ENCODE data around the gene C3orf52. TPM values are rescaled to one million over a fixed set of nuclear protein-coding genes. Genes with fewer than 3 reads are reported as not detected.

Gene C3orf52
- total RNA-seq, 1 donor from 2014 or later = 1.4 TPM

DNA sequence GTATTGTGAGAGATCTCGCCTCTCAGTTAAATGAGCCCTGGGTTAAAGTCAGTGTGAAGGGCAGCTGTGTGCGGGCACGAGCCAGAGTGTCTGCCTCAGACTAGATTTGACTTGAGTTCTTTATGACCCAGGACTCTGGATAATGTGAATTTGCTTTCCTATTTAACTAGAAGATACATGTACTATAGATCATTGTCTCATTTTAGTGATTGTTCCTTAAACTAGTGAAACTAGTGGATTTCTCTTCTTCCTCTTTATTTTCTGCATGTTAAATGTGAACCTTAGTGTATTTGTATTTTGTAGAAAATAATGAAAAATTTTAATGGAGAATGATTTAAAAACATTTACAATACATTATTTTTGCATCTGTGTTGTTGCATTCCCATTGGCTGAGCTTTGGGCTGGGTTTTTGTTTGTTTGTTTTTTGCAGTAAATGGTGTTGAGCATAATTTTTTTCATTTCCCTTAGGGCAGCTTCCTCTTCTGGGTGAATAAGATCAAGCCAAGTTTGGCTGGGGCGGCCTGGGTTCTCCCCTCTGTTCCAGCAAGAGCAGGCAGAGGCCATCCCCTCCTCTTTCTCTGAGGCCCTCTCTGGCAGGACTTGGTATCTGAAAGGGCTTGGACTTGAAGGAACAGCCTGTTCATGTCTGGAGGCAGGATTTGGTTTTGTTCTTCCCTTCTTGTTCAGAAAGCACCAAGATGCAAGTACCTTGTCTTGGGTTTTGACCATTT, 31.8 kb downstream of the C3orf52 start:
- Mint-ChIP-seq H3K27ac (ENCODE audit: unreplicated experiment) (no peak overlapping the region), H3K27me3 (ENCODE audit: unreplicated experiment) (no peaks in the 10 kb centered on the region), H3K36me3 (ENCODE audit: unreplicated experiment) (no peaks in the 10 kb centered on the region), H3K4me3 (ENCODE audit: unreplicated experiment) (no peak overlapping the region), H3K4me1 (ENCODE audit: low read depth, unreplicated experiment) (peaks cover 11% of the 10 kb centered on the region), H3K9me3 (ENCODE audit: unreplicated experiment) (no peaks in the 10 kb centered on the region)
- TF ChIP-seq, protein P1, sequence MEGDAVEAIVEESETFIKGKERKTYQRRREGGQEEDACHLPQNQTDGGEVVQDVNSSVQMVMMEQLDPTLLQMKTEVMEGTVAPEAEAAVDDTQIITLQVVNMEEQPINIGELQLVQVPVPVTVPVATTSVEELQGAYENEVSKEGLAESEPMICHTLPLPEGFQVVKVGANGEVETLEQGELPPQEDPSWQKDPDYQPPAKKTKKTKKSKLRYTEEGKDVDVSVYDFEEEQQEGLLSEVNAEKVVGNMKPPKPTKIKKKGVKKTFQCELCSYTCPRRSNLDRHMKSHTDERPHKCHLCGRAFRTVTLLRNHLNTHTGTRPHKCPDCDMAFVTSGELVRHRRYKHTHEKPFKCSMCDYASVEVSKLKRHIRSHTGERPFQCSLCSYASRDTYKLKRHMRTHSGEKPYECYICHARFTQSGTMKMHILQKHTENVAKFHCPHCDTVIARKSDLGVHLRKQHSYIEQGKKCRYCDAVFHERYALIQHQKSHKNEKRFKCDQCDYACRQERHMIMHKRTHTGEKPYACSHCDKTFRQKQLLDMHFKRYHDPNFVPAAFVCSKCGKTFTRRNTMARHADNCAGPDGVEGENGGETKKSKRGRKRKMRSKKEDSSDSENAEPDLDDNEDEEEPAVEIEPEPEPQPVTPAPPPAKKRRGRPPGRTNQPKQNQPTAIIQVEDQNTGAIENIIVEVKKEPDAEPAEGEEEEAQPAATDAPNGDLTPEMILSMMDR (IDR thresholded peaks at IDR 0.05; ENCODE audit: partially characterized antibody, unreplicated experiment) = no peak
- DNase-seq = no peak

DNA sequence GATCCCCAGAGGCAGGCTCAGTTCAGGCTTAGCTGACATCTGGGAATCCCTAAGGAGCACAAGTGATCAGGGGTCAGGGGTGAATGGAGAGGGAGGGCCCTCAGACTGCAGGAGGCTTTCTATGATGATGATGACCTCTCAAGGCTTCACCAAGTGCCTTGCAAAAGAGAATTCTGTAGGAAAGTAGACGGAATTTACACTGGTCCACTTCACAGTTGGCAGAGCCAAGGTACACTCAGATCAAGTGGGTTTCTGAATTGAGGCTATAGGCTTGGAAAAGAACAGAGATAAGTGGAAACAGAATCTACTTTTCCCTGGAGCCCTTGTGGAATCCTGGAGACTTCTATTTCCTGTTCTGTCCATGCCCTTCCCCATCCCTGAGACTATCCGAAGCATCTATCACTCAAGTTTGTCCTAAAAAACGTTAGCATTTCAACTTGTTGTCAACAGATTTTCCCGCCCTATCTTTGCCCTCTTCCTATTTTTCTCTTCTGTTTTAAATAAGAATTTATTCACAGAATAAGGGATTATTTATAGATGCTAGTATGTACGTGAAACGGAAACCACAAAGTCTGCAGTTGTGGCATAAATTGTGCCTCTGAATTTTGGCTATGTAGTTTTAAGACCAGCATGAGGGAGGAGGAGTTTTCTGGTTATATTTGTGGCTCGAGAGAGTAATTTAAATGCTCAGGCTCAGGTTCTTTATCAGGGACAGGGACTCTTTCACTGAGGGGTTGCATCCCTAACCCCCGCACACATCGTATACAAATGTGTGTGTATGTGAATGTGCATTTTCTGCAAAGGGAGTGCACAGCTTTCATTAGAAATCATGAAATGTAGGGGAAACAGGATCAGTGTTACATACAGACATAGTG, 34.0 kb downstream of the C3orf52 start:
- Mint-ChIP-seq H3K4me1 (ENCODE audit: low read depth, unreplicated experiment) (peaks cover 15% of the 10 kb centered on the region), H3K9me3 (ENCODE audit: unreplicated experiment) (no peaks in the 10 kb centered on the region), H3K36me3 (ENCODE audit: unreplicated experiment) (no peaks in the 10 kb centered on the region), H3K27me3 (ENCODE audit: unreplicated experiment) (no peaks in the 10 kb centered on the region), H3K27ac (ENCODE audit: unreplicated experiment) (no peak overlapping the region), H3K4me3 (ENCODE audit: unreplicated experiment) (no peak overlapping the region)
- no peak for DNase-seq
- TF ChIP-seq, protein P1 (IDR thresholded peaks at IDR 0.05; ENCODE audit: partially characterized antibody, unreplicated experiment) = no peak

DNA sequence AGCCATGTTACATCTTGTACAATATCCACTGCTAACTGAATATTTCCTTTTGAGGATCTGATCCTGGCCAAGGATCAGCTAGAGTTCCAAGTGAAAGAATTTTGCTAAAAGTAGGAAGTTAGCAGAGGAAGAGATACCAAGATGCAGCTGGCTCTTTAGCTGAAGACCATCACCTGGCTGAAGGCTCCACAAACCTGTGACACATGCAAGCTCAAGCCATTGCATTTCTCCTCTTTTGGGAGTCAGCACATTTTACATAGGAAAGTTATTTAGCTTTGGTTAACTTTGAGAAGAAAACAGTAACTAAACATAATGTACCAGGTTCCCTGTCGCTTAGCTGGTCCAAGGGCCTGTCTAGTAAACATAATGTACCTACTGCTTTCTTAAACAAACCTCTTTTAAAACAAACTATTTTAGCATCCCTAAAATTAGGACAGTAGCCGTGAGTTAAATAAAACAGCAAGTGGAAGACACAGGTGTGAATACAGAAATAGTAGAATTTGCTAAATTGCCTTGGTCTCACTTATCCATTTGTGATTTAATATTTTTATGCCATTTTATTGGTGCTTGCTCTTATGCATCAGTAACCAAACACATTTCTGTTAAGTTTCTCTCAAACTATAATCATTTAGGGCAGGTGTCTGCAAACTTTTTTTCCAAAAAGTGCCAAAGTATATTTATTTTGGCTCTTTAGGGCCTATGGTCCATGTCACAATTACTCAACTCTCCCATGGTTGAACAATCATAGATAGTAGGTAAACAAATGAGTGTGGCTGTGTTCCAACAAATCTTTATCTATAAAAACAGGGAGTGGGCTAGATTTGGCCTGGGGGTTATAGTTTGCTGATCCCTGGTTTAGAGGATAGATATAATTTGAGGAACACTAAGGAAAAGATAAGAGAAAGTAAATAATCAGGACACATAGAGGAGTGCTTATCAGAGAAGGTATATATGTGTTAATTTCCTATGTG, 35.7 kb downstream of the C3orf52 start:
- TF ChIP-seq, protein P1 (IDR thresholded peaks at IDR 0.05; ENCODE audit: partially characterized antibody, unreplicated experiment) = no peak

DNA sequence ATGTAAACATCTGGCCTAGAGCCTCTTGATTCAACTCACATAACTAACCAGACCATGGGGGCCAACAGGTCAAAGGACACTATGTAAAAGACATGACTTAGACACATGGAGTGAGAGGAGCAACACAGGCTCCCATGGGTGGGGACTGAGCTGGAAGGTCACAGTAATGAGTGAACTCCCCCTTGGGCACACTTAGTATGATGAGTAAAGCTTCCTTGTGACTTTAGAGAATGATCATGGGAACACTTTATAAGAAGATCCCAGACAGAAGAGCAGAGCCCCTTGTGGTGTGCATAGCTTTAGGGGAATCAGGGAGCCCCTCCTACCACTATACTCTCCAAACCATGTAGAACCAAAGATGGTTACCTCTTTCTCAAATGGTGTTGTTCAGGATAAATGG, 36.7 kb downstream of the C3orf52 start:
- Mint-ChIP-seq H3K27me3 (ENCODE audit: unreplicated experiment) (no peaks in the 10 kb centered on the region), H3K9me3 (ENCODE audit: unreplicated experiment) (no peaks in the 10 kb centered on the region), H3K27ac (ENCODE audit: unreplicated experiment) (no peak overlapping the region), H3K4me1 (ENCODE audit: low read depth, unreplicated experiment) (peaks cover 34% of the 10 kb centered on the region), H3K36me3 (ENCODE audit: unreplicated experiment) (no peaks in the 10 kb centered on the region), H3K4me3 (ENCODE audit: unreplicated experiment) (no peak overlapping the region)
- TF ChIP-seq, protein P1 (IDR thresholded peaks at IDR 0.05; ENCODE audit: partially characterized antibody, unreplicated experiment) = no peak
- no peak for DNase-seq

More for the DNA sequence above, 35.7 kb downstream of the C3orf52 start:
- no peak for DNase-seq
- no peaks in the 10 kb centered on the region for H3K27me3 Mint-ChIP-seq (ENCODE audit: unreplicated experiment)
- no peak overlapping the region for H3K27ac Mint-ChIP-seq (ENCODE audit: unreplicated experiment)
- H3K4me3 Mint-ChIP-seq (ENCODE audit: unreplicated experiment) = no peak overlapping the region
- H3K36me3 Mint-ChIP-seq (ENCODE audit: unreplicated experiment) = no peaks in the 10 kb centered on the region
- H3K4me1 Mint-ChIP-seq (ENCODE audit: low read depth, unreplicated experiment) = peaks cover 31% of the 10 kb centered on the region
- no peaks in the 10 kb centered on the region for H3K9me3 Mint-ChIP-seq (ENCODE audit: unreplicated experiment)

Measured in glutamatergic neuron (in vitro differentiated cells).